OCI-LY7 (cell line): ENCODE measurements around the gene EXPH5.

Source experiments
- CTCF ChIP-seq: fragments of 200-600 bp; sonication (generic); conservative IDR thresholded peaks from 2 replicates; pipeline ENCODE4 v1.5.1; 2014; ENCODE audit warnings: mild to moderate bottlenecking, antibody characterized with exemption, low read length, moderate library complexity, mixed read lengths
- EZH2phosphoT487 ChIP-seq: fragments of 200-600 bp; sonication (generic); IDR thresholded peaks from 2 replicates; pipeline ENCODE4 v1.6.1; 2018; ENCODE audit warnings: low read depth, borderline replicate concordance, mild to moderate bottlenecking, mixed run types, antibody characterized with exemption, low read length, moderate library complexity, mixed read lengths

GRCh38 chr11:108474664-108475463 lies 118.7 kb downstream of the EXPH5 start:
- TF ChIP-seq CTCF (no peak), EZH2phosphoT487 (no peak)
